ENCODE results near the gene IPO13. TPM values are rescaled to one million over a fixed set of nuclear protein-coding genes. Genes with fewer than 3 reads are reported as not detected.

Gene IPO13
- total RNA-seq, 2 donors from 2014 or later, result 10.4 to 29.3 TPM

GRCh38 chr1:43973981-43974442, 27.3 kb downstream of the IPO13 start:
- WGBS, 2 donors, result 22 to 23% methylated on average over 9 of the region's 9 CpGs
- Histone ChIP-seq H3K9me3 (no peaks in the 10 kb centered on the region), H3K4me3 (peak overlapping the region; percentile 22 to 90), H3K27me3 (no peaks in the 10 kb centered on the region), H3K27ac (peak overlapping the region; percentile 88 to 98 (median 94)), H3K36me3 (replicated peaks in 1 of 2; ENCODE audit: insufficient read depth in 1 of 2, low read depth in 2 of 2) (peaks cover 0 to 4% of the 10 kb centered on the region in 2 donors), H3K4me1 (peaks cover 61% of the 10 kb centered on the region)
- TF ChIP-seq POLR2A (IDR thresholded peaks at IDR 0.05) (no peak), CTCF (IDR thresholded peaks at IDR 0.05) (no peak)
- DNase-seq, result no peak
- intact Hi-C loops (cut with DNase I), result no loop called here
- ATAC-seq, result no peak

DNA sequence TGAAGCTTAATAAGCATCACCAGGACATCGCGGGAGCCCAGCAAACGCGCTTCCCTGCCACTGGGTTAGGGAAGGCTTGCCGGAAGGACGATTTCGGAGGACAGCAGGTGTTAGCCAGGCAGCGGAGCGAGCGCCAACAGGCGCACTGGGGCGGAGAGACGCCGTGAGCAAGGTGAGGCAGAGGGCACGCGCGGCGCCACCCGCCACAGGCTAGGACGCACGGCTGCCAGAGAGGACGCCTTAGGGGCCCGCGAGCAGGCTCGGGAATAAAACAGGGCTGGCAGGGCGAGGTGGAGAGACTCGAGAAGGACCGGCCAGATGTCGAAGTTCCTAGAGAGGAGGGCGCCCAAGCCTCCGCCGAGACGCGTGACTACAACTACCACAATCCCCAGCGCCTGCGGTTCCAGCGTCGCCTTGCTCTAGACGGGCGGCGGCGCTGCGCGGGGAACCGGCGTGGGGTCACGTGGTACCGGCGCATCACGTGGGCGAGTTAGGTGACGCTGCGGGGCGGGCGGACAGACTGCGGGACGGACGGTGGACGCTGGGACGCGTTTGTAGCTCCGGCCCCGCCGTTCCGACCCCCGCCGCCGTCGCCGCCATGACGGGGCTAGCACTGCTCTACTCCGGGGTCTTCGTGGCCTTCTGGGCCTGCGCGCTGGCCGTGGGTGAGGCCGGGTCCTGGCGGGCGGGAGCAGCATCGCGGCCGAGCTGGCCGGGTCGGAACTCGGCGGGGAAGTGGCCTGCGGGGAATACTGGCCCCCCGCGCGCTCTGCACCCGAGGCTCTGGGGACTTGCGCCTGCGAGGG, 27.9 kb downstream of the IPO13 start, which contains the start of gene ATP6V0B:
Gene ATP6V0B (plus strand): TSS at position 518 of the 806 bp plus-strand sequence. CDS start 81 bp downstream, at position 599.
- peaks cover 57% of the 10 kb centered on the region for H3K4me1 ChIP-seq

GRCh38 chr1:43975249-43975961, 28.7 kb downstream of the IPO13 start:
- peaks cover 62% of the 10 kb centered on the region for H3K4me1 ChIP-seq

More for the DNA sequence above, 27.9 kb downstream of the IPO13 start, which contains the start of gene ATP6V0B:
- Histone ChIP-seq H3K9me3 (no peaks in the 10 kb centered on the region), H3K36me3 (replicated peaks in 1 of 2; ENCODE audit: insufficient read depth in 1 of 2, low read depth in 2 of 2) (peaks cover 0 to 4% of the 10 kb centered on the region in 2 donors), H3K4me3 (peak within 1 kb of the TSS; percentile 71 to 90), H3K27ac (peak within 1 kb of the TSS; percentile 88 to 98 (median 94)), H3K27me3 (no peaks in the 10 kb centered on the region)
- intact Hi-C loops (cut with DNase I), result no loop called here
- peak in 5 of 7 experiments; percentile 11 to 46 (median 37) for TF ChIP-seq CTCF (IDR thresholded peaks at IDR 0.05)
- TF ChIP-seq POLR2A (IDR thresholded peaks at IDR 0.05), result peak; percentile 83 to 93 (median 88)
- ATAC-seq (peak; percentile 82), DNase-seq (peak; percentile 96 to 98 (median 97))
- WGBS, 2 donors, result 0 to 1% methylated on average over 14 to 88 of the region's 93 CpGs

DNA sequence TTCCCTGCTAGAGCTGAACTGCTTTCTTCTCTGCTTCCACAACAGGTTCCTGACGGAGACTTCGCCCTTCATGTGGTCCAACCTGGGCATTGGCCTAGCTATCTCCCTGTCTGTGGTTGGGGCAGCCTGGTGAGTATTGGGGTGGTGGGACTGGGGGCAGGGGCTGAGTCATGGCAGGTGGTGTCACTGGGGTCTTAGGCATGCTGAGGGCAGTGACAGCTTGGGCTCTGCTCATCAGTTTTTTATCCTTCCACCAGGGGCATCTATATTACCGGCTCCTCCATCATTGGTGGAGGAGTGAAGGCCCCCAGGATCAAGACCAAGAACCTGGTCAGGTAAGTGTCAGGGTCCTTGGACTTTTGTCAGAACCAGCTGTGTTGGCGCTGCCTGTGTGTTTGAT, 29.3 kb downstream of the IPO13 start:
- Histone ChIP-seq H3K27me3 (no peaks in the 10 kb centered on the region), H3K9me3 (no peaks in the 10 kb centered on the region), H3K36me3 (replicated peaks in 1 of 2; ENCODE audit: insufficient read depth in 1 of 2, low read depth in 2 of 2) (peaks cover 0 to 4% of the 10 kb centered on the region in 2 donors), H3K4me3 (peak overlapping the region; percentile 71 to 90), H3K4me1 (peaks cover 62% of the 10 kb centered on the region), H3K27ac (peak overlapping the region in 3 of 4 donors; percentile 88 to 98 (median 98))
- WGBS, 2 donors, result 27 to 49% methylated on average over 4 of the region's 4 CpGs
- intact Hi-C loops (cut with DNase I), result no loop called here
- DNase-seq (no peak), ATAC-seq (no peak)
- TF ChIP-seq POLR2A (IDR thresholded peaks at IDR 0.05), result no peak
- no peak for TF ChIP-seq CTCF (IDR thresholded peaks at IDR 0.05)

More at GRCh38 chr1:43975249-43975961, 28.7 kb downstream of the IPO13 start:
- H3K9me3 ChIP-seq, result no peaks in the 10 kb centered on the region
- DNase-seq (peak; percentile 70 to 80 (median 73)), ATAC-seq (peak; percentile 25)
- intact Hi-C loops (cut with DNase I), result no loop called here
- H3K27me3 ChIP-seq, result no peaks in the 10 kb centered on the region
- peak overlapping the region; percentile 71 to 90 for H3K4me3 ChIP-seq
- TF ChIP-seq CTCF (IDR thresholded peaks at IDR 0.05) (no peak), POLR2A (IDR thresholded peaks at IDR 0.05) (no peak)
- peak overlapping the region; percentile 88 to 98 (median 94) for H3K27ac ChIP-seq
- peaks cover 0 to 4% of the 10 kb centered on the region in 2 donors for H3K36me3 ChIP-seq (replicated peaks in 1 of 2; ENCODE audit: insufficient read depth in 1 of 2, low read depth in 2 of 2)
- WGBS, 2 donors, result 1% methylated on average over 19 to 34 of the region's 34 CpGs
